Activated CD4-positive, alpha-beta T cell treated with anti-CD3 and anti-CD28 coated beads for 1 hour (primary cell): ENCODE measurements around the gene CDC42EP1.
"Not testable (repeated sequence)": the region's sequence is repeated elsewhere in the genome, so short reads cannot be mapped to it uniquely, and the experiment has no call there.

ENCODE experiments used
- DNase-seq: peaks from one replicate; pipeline ENCODE4 v3.0.0-alpha.2; 2020

The CDC42EP1 gene

DNA sequence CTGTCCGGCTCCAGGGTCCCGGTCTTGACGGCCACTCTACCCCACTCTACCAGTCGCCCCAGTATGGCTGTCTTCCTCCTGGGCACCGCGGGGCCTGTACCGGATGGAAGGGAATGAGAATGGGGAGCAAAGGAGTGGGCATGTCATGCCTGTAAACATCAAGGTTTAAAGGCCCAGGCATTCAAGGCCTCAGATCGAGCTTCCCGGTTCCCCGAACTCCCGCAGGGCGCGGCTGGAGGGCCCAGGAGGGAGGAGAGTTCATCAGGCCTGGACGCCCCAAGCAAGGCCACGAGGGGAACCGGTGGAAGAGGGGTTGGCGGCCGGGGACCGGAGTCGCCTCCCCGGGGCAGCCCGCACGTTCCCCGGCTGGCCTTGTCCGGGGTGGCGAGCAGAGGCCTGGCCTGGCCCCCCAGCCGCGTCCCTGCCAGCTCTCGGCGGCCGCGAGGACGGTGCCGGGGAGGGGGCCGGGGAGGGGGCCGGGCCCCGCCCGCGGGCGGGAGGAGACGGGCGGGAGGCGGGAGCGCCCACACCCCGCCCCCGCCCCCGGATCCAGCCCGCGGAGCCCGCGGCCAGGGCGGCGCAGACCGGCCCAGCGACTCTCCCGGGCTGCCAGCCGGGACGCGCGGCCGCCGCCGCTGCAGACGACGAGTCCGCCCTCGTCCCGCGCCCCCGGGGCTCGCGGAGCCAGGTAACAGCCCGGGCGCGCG is at the start of gene CDC42EP1:
CDC42EP1 (plus strand) TSS at position 580 of the 707 bp plus-strand sequence. CDS start 5,870 bp downstream, outside the sequence.
- DNase-seq, result no peak

DNA sequence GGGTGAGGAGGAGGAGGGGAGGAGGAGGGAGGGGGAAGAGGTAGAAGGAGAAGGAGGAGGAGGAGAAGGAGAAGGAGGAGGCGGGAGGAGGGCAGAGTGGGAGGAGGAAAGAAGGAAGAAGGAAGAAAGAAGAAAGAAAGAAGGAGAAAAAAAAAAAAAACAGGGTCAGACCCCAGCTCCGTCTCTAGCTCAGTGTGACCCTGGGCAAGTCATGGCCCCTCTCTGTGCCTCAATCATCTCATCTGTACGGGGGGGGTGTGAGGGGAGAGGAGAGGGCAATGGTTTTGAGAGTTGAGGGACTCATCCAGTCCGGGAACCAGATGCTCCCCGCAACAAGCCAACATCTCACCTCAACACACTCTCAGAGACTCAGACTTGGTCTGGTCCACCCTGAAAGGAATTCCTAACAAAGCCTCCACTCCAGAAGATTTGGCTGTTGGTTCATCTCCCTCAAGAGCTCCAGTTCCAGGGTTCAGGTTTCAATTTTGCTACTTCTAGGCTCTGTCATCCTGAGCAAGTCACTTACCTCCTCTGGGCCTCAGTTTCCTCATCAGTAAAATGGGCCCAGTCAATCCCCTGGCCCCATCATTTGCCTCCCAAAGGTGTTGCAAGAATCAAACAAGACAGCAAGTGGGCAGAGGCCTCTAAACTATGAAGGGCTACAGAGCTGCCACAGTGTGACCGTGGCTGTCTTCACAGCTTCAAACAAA is 48.7 kb upstream of the CDC42EP1 start:
- no peak for DNase-seq

DNA sequence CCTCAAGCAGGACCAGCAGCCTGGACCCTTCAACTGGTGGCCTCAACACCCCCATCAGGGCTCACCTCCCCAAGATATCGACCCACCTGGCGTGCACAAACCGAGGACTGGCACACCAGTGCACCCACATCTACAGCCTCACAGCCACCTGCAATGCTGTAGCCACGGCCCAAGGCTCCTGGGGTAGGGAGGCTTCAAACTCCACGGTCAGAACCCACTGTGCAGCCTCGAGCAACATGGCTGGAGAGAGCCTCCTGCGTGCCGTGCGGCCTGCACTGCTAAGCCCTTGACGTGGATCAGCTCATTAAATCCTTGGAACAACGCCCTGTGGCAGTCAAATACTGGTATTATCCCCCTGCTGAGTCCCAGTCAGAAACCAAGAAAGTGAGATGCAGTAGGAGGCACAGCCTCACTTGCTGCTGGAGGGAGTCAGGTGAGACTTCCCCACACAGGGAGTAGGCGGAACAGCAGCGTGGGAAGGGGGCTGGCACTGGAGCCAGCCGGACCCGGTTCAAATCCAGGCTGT is 45.7 kb upstream of the CDC42EP1 start:
- no peak for DNase-seq

GRCh38 chr22:37515901-37516300 is 44.4 kb upstream of the CDC42EP1 start:
- DNase-seq, result no peak

DNA sequence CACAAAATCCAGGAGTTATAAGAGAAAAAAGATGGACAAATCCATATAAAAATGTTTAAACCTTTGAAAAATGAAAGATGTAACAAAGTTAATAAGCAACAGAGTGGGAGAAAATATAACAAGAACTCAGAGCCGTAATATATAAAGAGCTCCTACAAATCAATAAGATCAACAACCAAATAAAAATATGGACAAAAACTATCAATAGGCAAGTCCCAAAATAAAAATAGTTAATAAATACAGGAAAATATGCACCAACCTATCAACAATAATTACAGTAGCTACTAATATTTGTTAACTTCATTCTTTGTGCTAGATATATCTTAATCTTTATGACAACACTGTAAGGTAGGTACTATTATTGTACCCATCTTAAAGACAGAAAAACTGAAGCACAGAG is 43.8 kb upstream of the CDC42EP1 start:
- no peak for DNase-seq

GRCh38 chr22:37517826-37518450 is 42.3 kb upstream of the CDC42EP1 start:
- no peak for DNase-seq

- DNase-seq, result no peak
Observed at GRCh38 chr22:37518509-37519267, 41.6 kb upstream of the CDC42EP1 start.

DNA sequence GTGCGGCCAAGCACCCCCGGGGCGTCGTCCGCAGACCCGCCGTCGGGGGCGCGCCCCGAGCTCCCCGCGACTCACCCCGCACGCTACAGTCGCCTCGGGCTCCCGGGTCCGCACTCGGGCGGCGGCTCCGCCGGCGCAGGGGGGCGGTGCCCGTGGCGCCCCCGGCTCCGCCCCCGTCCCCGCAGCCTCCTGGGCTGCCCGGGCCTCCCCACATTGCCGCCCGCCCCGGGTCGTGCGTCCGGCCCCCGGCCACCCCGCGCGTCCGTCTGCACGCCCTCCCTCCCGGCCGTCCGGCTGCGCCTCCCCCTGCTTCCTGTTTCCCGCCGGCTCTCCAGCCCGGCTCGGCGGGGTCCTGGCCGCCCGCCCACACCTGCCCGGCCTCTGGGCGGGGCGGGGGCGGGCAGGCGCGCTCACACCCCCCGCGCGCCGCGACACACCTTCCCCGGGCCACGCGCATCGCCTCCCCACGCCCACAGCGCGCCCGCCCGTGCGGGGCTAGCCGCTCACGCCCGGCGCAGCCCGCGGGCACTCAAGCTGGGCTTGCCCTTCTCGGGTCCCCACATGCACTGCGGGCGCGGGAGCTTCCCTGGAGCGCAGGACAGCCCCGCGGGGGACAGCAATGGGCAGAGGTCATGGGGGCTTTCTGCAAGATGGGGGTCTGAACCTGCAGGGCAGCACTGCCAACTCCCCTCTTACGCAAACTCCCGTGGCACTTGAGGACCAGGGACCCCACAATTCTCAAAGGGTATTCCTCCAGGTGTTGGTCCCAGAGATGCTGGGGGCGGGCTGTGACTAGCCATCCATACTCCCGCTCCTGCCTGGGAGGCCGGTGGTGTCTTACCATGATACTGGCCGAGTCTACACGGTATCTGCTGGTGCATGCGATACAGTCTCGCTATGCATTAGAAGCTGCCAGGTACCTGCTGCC is 40.7 kb upstream of the CDC42EP1 start, which contains the start of gene CARD10:
CARD10 (minus strand) TSS at position 148 of the 928 bp plus-strand sequence. CDS start 215 bp downstream, outside the sequence.
- DNase-seq, result no peak

DNA sequence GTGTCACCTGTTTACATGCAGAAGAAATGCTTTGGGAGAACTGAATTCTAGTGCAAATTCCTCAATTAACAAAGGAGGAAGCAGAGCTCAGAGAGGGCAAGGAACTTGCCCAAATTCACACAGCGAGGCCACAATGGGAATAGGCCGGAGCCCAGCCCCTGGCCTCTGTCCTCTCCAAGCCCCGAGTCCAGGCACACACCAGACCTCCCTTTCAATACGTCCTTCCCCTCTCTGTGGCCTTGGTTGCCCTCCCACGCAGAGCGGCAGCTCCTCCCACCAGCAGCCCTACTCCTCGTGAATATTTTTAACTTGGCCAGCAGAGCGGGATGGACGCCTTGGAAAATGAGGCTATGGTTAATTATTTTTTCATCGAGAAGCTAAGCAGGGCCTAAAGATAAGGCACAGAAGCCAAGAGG is 39.5 kb upstream of the CDC42EP1 start:
- DNase-seq, result no peak

GRCh38 chr22:37521236-37521739 is 39.0 kb upstream of the CDC42EP1 start:
- no peak for DNase-seq

DNA sequence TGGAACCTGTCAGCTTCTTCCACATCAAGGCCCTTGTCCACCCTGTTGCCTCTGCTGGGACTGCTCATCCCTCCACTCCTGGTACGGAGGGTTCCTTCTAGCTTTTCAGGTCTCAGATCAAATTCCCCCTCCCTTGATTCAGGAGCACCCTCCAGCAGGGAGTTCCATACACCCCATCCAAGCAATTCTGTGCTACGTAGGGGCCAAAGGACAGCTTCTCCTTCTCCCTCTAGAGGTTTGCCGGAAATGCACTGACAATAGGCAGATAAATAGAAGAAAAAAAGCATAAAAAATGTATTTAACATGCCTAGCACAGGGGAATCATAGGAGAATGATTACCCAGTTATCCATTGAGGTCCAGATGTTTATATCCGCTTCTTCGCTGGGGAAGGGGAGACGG is 37.8 kb upstream of the CDC42EP1 start:
- DNase-seq, result no peak

GRCh38 chr22:37525073-37525745 is 35.1 kb upstream of the CDC42EP1 start:
- DNase-seq, result no peak

GRCh38 chr22:37525746-37526350 is 34.4 kb upstream of the CDC42EP1 start:
- no peak for DNase-seq

DNA sequence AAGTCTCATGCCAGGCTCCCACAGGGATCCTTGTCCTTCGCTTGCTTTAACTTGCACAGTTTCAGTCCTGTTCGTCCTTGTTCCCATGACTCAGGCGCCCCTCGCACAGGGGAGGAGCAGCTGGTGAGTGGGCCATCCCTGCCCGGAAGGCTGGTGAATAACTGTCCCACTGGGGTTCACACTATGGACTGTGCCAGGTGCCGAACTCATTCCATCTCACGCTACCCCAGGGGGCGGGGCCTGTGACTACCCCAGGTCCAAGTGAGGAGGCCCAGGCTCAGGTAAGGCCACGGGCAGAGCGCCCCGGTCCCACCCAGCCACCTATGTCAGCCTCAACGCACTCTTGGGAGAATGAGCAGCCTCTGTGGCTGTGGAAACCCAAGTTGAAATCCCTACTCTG is 33.9 kb upstream of the CDC42EP1 start:
- no peak for DNase-seq

DNA sequence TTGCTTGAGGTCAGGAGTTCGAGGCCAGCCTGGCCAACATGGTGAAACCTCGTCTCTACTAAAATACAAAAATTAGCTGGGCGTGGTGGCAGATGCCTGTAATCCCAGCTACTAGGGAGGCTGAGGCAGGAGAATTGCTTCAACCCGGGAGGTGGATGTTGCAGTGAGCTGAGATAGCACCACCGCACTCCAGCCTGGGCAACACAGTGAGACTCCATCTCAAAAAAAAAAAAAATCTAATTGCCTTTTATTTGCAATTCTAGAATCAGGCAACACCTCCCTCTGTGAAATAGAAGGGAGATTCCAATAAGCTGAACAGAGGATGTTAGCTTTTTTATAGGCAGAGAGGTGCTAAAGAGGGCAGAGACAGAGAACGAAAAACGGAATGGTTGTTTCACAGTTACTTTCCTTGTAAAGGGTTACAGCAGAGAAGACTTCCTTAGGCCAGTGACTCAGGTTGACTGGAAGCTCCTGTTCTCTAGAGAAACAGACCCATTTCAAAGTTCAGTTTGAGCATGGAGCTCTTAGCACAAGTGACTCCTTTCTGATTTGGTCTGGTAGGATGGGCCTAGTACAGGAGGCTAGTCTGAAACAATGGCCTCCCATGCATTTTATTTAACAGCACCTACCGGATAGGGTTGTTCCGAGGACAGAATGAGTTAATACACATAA is 33.1 kb upstream of the CDC42EP1 start:
- not testable (repeated sequence) for DNase-seq

DNA sequence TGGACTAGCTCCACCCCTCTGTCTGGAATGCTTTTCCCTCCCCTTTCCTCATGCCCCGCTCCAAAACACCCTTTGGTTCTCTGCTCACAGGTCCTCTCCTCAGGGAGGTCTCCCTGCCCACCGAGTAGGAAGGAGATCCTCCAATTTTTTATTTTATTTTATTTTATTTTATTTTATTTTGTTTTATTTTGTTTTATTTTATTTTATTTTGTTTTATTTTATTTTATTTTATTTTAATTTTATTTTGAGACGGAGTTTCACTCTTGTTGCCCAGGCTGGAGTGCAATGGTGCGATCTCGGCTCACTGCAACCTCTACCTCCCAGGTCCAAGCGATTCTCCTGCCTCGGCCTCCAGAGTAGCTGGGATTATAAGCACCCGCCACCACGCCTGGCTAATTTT is 32.3 kb upstream of the CDC42EP1 start:
- DNase-seq, result not testable (repeated sequence)

GRCh38 chr22:37529652-37530345 is 30.5 kb upstream of the CDC42EP1 start:
- no peak for DNase-seq

GRCh38 chr22:37533995-37534394 is 26.3 kb upstream of the CDC42EP1 start:
- no peak for DNase-seq

- no peak for DNase-seq
Observed at GRCh38 chr22:37534445-37534844, 25.8 kb upstream of the CDC42EP1 start.
